ENCODE results near the gene CCND2.

GRCh38 chr12:4224206-4224889 is 49.2 kb upstream of the CCND2 start:
- TF ChIP-seq POLR2A (IDR thresholded peaks at IDR 0.05) (no peak), EP300 (IDR thresholded peaks at IDR 0.05) (no peak), CTCF (IDR thresholded peaks at IDR 0.05) (no peak)
